Progenitor cell of endocrine pancreas (in vitro differentiated cells): Measurements from ENCODE around the gene NFIB. TPM values are rescaled to one million over a fixed set of nuclear protein-coding genes. Genes with fewer than 3 reads are reported as not detected.

Experiments
- DNase-seq: peaks from one replicate; pipeline ENCODE4 v3.0.0; 2021; ENCODE audit warnings: low spot score; ENCODE audit not compliant: unreplicated experiment
- H3K27ac Mint-ChIP-seq: 2 replicates; pipeline ENCODE4 v1.8.0; 2021; ENCODE audit warnings: mild to moderate bottlenecking, moderate library complexity, mixed read lengths
- H3K27me3 Mint-ChIP-seq: 2 replicates; pipeline ENCODE4 v1.8.0; 2021; ENCODE audit warnings: mixed read lengths
- H3K36me3 Mint-ChIP-seq: 2 replicates; pipeline ENCODE4 v1.8.0; 2022; ENCODE audit warnings: mixed read lengths; ENCODE audit not compliant: insufficient read depth
- H3K4me1 Mint-ChIP-seq: 2 replicates; pipeline ENCODE4 v1.8.0; 2021; ENCODE audit warnings: low read depth, mixed read lengths
- H3K4me3 Mint-ChIP-seq: 2 replicates; pipeline ENCODE4 v1.8.0; 2021; ENCODE audit warnings: low read depth, mild to moderate bottlenecking, moderate library complexity, mixed read lengths
- H3K9me3 Mint-ChIP-seq: 2 replicates; pipeline ENCODE4 v1.8.0; 2021; ENCODE audit warnings: low read depth, mixed read lengths
- CTCF ChIP-seq: fragments of 200-600 bp; sonication (generic); IDR thresholded peaks from one replicate; pipeline ENCODE4 v1.5.0; 2021; ENCODE audit warnings: antibody characterized with exemption, mild to moderate bottlenecking; ENCODE audit not compliant: unreplicated experiment
- total RNA-seq: library from RNA; stranded (reverse); gene quantifications from 2 replicates; pipeline ENCODE4 v1.2.1, GENCODE V29; 2021

The NFIB gene
- total RNA-seq, 1 donor from 2014 or later = 15.5 TPM

- peak overlapping the region; percentile 95 for H3K27ac Mint-ChIP-seq
- no peaks in the 10 kb centered on the region for H3K9me3 Mint-ChIP-seq
- peaks cover 20% of the 10 kb centered on the region for H3K4me1 Mint-ChIP-seq
- TF ChIP-seq CTCF = no peak
- DNase-seq = no peak
- H3K36me3 Mint-ChIP-seq = no peaks in the 10 kb centered on the region
- no peak overlapping the region for H3K4me3 Mint-ChIP-seq
- no peaks in the 10 kb centered on the region for H3K27me3 Mint-ChIP-seq
Measured at GRCh38 chr9:14250794-14251153, 63.2 kb downstream of the NFIB start.

- H3K4me3 Mint-ChIP-seq = no peak overlapping the region
- no peaks in the 10 kb centered on the region for H3K27me3 Mint-ChIP-seq
- H3K36me3 Mint-ChIP-seq = no peaks in the 10 kb centered on the region
- H3K9me3 Mint-ChIP-seq = no peaks in the 10 kb centered on the region
- no peak for TF ChIP-seq CTCF
- H3K27ac Mint-ChIP-seq = no peak overlapping the region
- H3K4me1 Mint-ChIP-seq = peaks cover 23% of the 10 kb centered on the region
- no peak for DNase-seq
Measured at GRCh38 chr9:14249527-14249926, 64.4 kb downstream of the NFIB start.

- TF ChIP-seq CTCF = no peak
- H3K9me3 Mint-ChIP-seq = no peaks in the 10 kb centered on the region
- no peaks in the 10 kb centered on the region for H3K36me3 Mint-ChIP-seq
- no peak for DNase-seq
- H3K27ac Mint-ChIP-seq = no peak overlapping the region
- H3K4me1 Mint-ChIP-seq = peaks cover 30% of the 10 kb centered on the region
- H3K27me3 Mint-ChIP-seq = no peaks in the 10 kb centered on the region
- no peak overlapping the region for H3K4me3 Mint-ChIP-seq
Measured at GRCh38 chr9:14248149-14248548, 65.8 kb downstream of the NFIB start.

- H3K27me3 Mint-ChIP-seq = no peaks in the 10 kb centered on the region
- no peak overlapping the region for H3K27ac Mint-ChIP-seq
- no peak overlapping the region for H3K4me3 Mint-ChIP-seq
- no peaks in the 10 kb centered on the region for H3K36me3 Mint-ChIP-seq
- no peak for DNase-seq
- no peaks in the 10 kb centered on the region for H3K9me3 Mint-ChIP-seq
- no peak for TF ChIP-seq CTCF
- H3K4me1 Mint-ChIP-seq = peaks cover 36% of the 10 kb centered on the region
Measured at GRCh38 chr9:14247577-14247976, 66.4 kb downstream of the NFIB start.

- Mint-ChIP-seq H3K9me3 (no peaks in the 10 kb centered on the region), H3K4me3 (no peak overlapping the region)
Measured at GRCh38 chr9:14246951-14247350, 67.0 kb downstream of the NFIB start.

More at GRCh38 chr9:14246951-14247350, 67.0 kb downstream of the NFIB start:
- no peak for DNase-seq
- Mint-ChIP-seq H3K27me3 (no peaks in the 10 kb centered on the region), H3K4me1 (peaks cover 39% of the 10 kb centered on the region), H3K27ac (no peak overlapping the region), H3K36me3 (no peaks in the 10 kb centered on the region)
- TF ChIP-seq CTCF = no peak
